ENCODE data around the gene ATF3. TPM values are rescaled to one million over a fixed set of nuclear protein-coding genes. Genes with fewer than 3 reads are reported as not detected.

The ATF3 gene, protein sequence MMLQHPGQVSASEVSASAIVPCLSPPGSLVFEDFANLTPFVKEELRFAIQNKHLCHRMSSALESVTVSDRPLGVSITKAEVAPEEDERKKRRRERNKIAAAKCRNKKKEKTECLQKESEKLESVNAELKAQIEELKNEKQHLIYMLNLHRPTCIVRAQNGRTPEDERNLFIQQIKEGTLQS
- 31.5 to 44.1 TPM (median 34.1 TPM) in 5 replicates for total RNA-seq (2022; extraction: Qiagen RNA extraction; ENCODE audit: low read depth)

DNA sequence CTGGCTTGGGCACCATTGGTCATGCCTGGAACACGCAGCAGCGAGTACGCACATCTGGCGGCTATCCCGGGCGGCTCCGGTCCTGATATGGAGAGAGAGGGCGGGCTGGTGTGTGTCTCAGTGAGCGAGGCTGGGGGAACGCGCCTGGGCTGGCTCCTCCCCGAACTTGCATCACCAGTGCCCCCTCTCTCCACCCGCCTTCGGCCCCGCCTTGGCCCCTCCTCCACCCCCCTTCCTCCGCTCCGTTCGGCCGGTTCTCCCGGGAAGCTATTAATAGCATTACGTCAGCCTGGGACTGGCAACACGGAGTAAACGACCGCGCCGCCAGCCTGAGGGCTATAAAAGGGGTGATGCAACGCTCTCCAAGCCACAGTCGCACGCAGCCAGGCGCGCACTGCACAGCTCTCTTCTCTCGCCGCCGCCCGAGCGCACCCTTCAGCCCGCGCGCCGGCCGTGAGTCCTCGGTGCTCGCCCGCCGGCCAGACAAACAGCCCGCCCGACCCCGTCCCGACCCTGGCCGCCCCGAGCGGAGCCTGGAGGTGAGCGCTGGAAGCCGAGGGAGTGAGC is at the start of gene ATF3:
ATF3 (plus strand) TSS at position 370 of the 567 bp plus-strand sequence. CDS start 6,261 bp downstream, outside the sequence.

Other genes starting within 250 kb of the ATF3 start
- 16.8 to 21.5 TPM (median 18.0 TPM) in 5 replicates for gene PACC1, start 193.9 kb upstream of the ATF3 start, total RNA-seq (2022; extraction: Qiagen RNA extraction; ENCODE audit: low read depth)
- gene NENF, start 175.8 kb upstream of the ATF3 start, total RNA-seq (2022; extraction: Qiagen RNA extraction; ENCODE audit: low read depth), result 93.0 to 145 TPM (median 135 TPM) in 5 replicates
- gene BATF3, start 91.1 kb downstream of the ATF3 start, total RNA-seq (2022; extraction: Qiagen RNA extraction; ENCODE audit: low read depth), result 27.0 to 40.0 TPM (median 38.1 TPM) in 5 replicates
- gene NSL1, start 183.0 kb downstream of the ATF3 start, total RNA-seq (2022; extraction: Qiagen RNA extraction; ENCODE audit: low read depth), result 28.4 to 38.4 TPM (median 31.5 TPM) in 5 replicates
- 13.6 to 15.7 TPM (median 14.4 TPM) in 5 replicates for gene TATDN3, start 183.1 kb downstream of the ATF3 start, total RNA-seq (2022; extraction: Qiagen RNA extraction; ENCODE audit: low read depth)
- gene SPATA45, start 238.9 kb downstream of the ATF3 start, total RNA-seq (2022; extraction: Qiagen RNA extraction; ENCODE audit: low read depth), result not detected in 5 replicates
- 12.8 to 20.5 TPM (median 18.5 TPM) in 5 replicates for gene FLVCR1, start 249.5 kb downstream of the ATF3 start, total RNA-seq (2022; extraction: Qiagen RNA extraction; ENCODE audit: low read depth)

Measured in A549 treated with GW870086 at 1 μM for 4 hours (cell line).